Suprapubic skin (tissue), 4 donors: ENCODE results near the gene RIMBP2.

ENCODE experiments used
- EP300 ChIP-seq: sonication (generic); formaldehyde crosslinking; IDR thresholded peaks from one replicate; pipeline ENCODE4 v1.6.1; 2017; ENCODE audit warnings: antibody characterized with exemption
- POLR2A ChIP-seq, 2 donors: fragments of 450-650 bp; IDR thresholded peaks; one replicate each; pipeline ENCODE4 v1.6.1; 2017; ENCODE audit warnings: antibody characterized with exemption in 2 of 2, mild to moderate bottlenecking in 2 of 2, moderate library complexity in 2 of 2
- POLR2AphosphoS5 ChIP-seq, 3 donors: sonication (generic); formaldehyde crosslinking; IDR thresholded peaks; one replicate each; pipeline ENCODE4 v1.6.1; 2017; ENCODE audit warnings: antibody characterized with exemption in 3 of 3

GRCh38 chr12:130639476-130640424, 76.3 kb downstream of the RIMBP2 start:
- TF ChIP-seq EP300 (no peak), POLR2AphosphoS5 (IDR thresholded peaks at IDR 0.05) (no peak), POLR2A (IDR thresholded peaks at IDR 0.05) (no peak)
